Stimulated activated CD4-positive, alpha-beta T cell treated with anti-CD3 and anti-CD28 coated beads, Interleukin-12 subunit alpha, Interleukin-12 subunit beta, amount 100 ng/mL, for 48 hours (primary cell): ENCODE data around the gene INTS3.
A peak's percentile ranks its signal among the peaks of the same experiment; 100 is the strongest.

Experiments
- DNase-seq, 3 donors: peaks; one replicate each; pipeline ENCODE4 v3.0.0-alpha.2; 2020; ENCODE audit warnings: low read depth in 2 of 3, low spot score in 1 of 3

The INTS3 gene

DNA sequence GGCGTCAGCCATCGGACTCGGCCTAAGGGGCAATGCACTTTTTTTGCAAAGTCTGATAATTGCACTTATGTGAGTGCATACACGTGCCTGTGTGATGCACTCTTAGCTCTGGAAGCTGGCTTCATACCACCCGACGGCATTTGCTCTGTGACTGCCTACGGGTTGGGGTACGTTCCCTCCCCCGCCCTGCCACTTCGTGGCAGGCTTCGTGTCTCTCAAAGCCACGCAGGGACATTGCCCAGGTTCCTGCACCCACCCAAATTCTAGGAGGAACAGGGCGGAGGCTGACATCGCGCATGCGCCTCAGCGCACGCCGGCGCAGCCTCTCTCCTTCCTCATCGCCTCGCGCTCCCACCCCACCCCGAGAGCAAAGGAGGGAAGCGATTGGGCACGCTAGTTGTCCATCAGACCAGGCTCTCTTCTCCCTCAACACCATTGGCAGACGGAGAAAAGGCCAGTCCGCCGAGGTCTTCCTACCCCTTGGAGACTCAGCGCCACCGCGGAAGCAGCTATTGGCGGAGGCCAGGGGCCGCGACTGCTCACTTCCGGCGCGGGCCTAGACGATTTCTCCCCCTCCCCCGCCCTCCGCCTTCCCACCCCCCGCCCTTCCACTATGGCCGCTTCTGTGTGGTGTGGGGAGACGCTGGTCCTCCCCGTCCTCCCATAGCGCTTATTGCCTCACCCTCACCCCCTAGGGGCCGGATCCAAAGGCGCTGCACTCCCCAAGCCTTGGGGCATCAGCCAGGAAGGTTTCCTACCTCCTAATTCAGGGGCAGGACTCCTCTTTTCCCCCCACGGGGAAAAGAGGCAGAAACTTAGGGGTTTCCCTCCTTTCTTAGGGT lies at the start of gene INTS3:
INTS3 (plus strand) TSS at position 588 of the 842 bp plus-strand sequence. CDS start 585 bp downstream, outside the sequence.
- DNase-seq: peak; percentile 98 to 100 (median 98)

- no peak for DNase-seq
Observed at GRCh38 chr1:153678519-153679336, 49.1 kb upstream of the INTS3 start, which contains the start of gene NPR1. Gene NPR1 (plus strand): TSS chr1:153678688. CDS start chr1:153679109, 421 bp downstream.

DNA sequence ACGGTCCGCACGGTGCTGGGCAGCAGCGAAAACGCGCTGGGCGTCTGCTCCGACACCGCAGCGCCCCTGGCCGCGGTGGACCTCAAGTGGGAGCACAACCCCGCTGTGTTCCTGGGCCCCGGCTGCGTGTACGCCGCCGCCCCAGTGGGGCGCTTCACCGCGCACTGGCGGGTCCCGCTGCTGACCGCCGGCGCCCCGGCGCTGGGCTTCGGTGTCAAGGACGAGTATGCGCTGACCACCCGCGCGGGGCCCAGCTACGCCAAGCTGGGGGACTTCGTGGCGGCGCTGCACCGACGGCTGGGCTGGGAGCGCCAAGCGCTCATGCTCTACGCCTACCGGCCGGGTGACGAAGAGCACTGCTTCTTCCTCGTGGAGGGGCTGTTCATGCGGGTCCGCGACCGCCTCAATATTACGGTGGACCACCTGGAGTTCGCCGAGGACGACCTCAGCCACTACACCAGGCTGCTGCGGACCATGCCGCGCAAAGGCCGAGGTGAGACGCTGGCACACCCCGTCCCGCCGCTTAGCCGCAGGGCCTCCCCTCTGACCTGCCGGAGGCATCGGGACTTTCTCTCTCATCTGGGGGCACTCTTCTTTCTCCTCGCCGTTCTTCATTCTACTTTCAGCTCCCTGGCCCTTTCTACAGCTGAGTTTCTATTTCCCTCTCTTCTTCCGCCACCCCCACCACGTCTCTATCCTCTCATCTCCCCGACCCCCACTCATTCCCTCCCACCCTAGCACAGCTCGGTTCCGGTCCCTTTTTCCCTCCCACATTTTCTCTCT lies 48.3 kb upstream of the INTS3 start:
- no peak for DNase-seq

GRCh38 chr1:153680120-153680403 lies 47.8 kb upstream of the INTS3 start:
- no peak for DNase-seq

- no peak for DNase-seq
Observed at GRCh38 chr1:153682730-153683129, 45.1 kb upstream of the INTS3 start.

DNA sequence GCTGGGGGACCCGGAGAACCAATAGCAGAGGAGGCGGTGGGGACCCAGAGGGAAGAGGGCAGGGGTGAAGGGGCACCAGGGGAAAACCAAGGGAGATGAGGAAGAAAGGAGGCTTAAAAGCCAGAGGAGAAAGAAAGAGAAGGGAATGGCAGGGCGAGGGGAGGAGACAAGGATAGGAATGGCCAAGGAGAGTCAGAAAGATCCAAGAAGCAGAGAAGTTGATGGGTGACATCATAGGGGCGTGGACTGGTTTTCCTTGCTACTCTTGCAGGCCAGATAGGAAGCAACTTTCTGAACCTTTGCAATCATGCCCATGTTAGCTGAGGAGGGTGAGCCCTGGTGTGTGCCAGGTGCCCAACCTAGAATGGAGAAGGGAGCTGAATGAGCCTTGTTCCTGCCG lies 44.0 kb upstream of the INTS3 start:
- no peak for DNase-seq

DNA sequence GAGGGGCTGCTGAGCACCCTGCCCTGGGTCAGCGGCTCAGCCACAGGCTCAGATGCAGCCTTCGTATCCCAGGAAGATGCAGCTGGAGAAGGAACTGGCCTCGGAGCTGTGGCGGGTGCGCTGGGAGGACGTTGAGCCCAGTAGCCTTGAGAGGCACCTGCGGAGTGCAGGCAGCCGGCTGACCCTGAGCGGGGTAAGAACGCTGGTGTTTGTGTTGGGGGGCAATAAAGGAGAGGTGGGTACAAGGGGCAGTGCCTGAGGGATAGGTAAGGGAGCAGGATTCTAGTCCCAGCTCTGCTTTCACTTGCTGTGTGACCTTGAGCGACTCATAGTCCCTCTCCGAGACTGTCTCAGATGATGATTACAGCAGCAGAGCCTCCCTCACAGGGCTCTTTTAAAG lies 43.0 kb upstream of the INTS3 start:
- no peak for DNase-seq

DNA sequence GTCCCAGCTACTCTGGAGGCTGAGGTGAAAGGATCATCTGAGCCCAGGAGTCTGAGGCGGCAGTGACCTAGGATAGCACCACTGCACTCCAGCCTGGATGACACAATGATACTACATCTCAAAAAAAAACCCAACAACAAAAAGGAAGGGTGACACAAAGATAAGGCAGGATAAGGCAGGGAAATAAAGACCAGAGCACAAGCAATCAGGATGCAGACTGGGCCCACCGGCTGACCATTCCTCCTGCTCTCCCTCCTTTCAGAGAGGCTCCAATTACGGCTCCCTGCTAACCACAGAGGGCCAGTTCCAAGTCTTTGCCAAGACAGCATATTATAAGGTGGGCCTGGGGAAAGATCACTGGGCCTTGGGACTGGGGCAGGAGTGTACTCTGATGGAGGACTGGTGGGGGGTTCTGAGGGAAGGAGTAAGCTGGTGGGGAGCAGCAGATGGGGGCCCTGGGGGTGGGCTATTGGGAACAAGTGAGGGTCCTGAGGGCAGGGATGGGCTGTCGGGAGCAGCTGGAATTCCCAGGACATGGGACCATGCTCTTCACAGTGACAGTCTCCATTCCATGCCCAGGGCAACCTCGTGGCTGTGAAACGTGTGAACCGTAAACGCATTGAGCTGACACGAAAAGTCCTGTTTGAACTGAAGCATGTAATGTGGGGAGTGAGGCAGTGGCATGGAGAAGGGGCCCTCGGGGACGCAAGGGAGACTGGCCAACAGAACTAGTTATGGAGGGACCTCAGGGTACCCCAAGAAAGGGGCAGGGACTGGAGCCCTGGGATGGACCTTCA lies 42.1 kb upstream of the INTS3 start:
- DNase-seq: no peak

DNA sequence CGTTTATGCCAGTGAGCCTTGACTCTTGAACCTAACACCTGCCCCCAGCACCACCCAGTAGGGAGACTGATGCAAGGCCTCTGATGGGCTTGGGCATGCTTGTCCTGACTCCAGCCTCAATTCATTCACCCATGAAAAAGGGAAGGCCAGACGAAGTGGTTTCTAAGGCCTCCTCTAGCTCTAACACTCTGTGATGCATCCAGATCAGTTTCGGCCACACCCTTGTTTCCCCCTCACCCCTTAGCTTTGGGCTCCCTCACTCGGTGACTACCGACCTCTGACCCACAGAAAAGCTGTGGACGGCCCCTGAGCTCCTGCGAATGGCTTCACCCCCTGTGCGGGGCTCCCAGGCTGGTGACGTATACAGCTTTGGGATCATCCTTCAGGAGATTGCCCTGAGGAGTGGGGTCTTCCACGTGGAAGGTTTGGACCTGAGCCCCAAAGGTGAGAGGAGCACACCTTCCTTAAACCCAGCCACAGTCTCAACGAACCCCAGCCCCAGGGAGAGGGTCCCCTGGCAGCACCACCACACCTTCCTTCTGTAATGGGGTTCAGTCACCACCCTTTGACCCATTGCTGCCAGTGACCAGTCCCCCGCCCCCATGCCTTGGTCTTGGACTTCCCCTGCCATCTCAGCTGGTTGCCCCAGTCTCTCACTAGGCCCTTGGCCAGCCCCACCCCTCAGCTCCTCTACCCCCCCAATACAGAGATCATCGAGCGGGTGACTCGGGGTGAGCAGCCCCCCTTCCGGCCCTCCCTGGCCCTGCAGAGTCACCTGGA lies 40.3 kb upstream of the INTS3 start:
- DNase-seq: no peak

- DNase-seq: no peak
Observed at GRCh38 chr1:153688276-153688675, 39.6 kb upstream of the INTS3 start.

- no peak for DNase-seq
Observed at GRCh38 chr1:153688736-153689328, 39.0 kb upstream of the INTS3 start.

DNA sequence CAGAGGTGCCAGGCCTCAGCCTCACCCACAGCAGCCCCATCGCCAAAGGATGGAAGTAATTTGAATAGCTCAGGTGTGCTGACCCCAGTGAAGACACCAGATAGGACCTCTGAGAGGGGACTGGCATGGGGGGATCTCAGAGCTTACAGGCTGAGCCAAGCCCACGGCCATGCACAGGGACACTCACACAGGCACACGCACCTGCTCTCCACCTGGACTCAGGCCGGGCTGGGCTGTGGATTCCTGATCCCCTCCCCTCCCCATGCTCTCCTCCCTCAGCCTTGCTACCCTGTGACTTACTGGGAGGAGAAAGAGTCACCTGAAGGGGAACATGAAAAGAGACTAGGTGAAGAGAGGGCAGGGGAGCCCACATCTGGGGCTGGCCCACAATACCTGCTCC lies 34.4 kb upstream of the INTS3 start:
- DNase-seq: no peak

- no peak for DNase-seq
Observed at GRCh38 chr1:153696741-153697140, 31.1 kb upstream of the INTS3 start.

DNA sequence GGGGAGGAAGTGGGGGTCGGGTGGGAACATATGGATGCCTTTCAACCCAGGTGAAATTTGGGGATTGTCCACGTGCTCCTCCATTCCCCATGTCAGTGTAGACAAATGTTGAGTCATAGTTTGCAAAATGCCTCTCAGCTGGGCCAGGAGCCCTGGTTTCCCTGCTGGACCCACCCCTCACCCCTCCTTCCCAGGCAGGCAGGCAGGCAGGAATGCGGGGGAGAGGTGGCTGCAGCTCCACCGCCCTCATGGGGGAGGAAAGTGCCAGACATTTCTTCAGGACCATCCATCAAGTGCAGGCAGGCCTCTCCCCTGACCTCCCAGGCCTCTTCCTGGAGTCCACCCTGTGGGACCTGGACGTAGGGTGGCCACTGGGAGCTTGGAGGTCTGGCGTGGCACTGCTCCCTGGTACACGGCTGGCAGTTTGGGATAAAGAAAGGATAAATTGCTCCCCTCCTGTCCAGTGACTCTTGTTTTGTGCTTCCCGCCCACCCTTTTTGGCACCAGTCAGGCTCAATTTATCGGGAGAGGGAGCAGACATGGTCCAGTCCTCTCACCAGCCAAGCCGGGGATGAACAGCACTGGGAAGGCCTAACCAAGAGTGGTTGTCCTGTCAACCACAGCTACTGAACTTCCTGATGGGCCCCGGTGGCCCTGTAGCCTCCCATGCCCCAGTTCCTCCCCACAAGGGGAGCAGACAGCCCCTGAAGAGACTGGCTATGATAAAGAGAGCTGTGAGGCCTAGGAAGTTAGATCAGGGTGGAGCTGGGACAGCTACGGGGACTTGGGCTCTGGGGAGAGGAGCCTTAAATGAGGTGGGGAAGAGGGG lies 30.4 kb upstream of the INTS3 start:
- no peak for DNase-seq

DNA sequence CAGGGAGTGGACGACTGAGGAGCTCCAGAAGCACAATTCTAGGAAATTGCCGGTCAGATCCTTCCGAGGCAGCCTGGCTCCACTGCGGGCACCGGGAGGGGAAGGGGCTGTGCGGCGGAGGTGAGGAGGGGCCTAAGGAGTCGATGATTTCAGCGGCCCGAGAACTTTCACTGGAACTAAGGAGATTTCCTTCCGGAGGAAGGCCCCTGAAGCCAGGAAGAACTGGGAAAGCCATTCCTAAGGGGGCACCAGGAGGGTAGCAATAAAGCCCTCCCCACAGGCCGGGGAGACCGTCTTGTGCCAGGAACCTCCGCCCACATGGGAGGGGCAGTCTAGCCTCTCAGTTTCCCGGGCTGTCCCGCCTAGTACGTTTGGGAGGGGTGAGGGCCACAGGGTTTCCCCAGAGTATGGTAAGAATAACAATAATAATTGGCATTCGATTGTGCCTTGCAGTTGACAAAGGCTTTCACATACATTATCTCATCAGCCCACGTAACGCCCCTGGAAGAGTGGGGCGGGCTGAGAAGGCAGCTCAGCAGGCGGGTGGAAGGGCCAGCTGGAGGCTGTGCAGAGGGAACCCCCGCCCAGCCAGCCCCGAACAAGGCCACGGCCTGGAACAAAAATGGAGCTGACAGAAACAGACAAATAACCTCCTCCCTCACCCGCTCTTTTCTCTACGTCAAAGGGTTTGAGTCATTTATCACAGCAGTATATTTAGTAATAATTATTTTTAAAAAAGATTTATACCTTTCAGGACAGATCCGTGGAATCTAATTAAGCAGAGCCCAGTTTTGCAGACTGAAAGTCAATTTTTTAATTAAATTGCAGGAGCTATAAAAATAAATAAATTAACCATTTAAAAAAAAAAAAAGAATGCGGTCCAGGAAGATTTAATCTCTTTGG lies 29.6 kb upstream of the INTS3 start:
- no peak for DNase-seq

DNA sequence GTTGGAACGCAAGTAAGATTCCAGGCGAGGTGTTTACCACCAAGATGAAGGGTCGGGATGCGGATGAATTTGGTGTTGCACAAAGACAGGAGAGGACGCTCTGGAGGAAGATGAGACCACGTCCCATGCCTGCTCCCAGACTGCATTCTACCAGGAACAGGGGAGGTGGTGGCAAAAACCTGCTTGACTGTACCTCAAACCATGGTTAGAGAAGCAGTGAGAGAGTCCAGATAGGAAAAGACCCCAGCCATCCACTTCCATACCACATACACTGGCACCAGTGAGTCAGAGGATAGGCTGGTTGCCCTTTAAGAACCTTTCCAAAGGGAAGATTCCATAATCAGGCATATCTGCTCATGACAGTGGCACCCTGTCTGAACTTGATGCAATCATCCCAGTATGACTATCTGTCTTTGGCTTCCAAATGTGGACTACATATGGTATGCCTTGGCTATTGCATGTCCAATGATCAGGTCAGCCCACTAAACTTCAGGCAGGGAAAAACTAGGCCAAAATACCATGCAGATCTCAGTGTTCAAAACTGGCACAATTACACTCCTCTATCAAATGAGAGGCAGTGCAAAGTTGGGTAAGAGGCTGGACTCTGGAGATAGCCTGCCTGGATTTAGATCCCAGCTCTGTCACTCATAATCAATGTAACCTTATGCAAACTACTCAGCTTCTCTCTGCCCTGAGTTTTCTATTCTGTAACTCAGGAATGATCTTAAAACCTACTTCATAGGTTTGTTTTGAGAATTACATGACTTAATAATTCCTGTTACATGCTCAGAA lies 28.7 kb upstream of the INTS3 start:
- DNase-seq: no peak

DNA sequence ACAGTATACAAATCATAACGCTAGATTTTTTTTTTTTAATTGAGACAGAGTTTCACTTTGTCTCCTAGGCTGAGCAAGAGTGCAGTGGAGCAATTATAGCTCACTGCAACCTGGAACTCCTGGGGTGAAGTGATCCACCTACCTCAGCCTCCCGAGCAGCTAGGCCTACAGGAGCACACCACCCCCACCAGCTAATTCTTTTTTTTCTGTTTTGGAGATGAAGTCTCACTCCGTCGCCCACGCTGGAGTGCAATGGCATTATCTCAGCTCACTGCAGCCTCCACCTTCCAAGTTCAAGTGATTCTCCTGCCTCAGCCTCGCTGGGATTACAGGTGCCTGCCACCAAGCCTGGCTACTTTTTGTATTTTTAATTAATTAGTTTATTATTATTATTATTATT lies 28.1 kb upstream of the INTS3 start:
- no peak for DNase-seq
